B cell (primary cell): Measurements from ENCODE around the gene CCL8. TPM values are rescaled to one million over a fixed set of nuclear protein-coding genes. Genes with fewer than 3 reads are reported as not detected.

Experiments
- ATAC-seq: fragments of 200-7000 bp; cut with Tn5 transposase; one replicate; pipeline ENCODE4 v1.10.0; 2021; ENCODE audit warnings: low read depth, mild to moderate bottlenecking, moderate number of reproducible peaks, moderate library complexity
- CTCF ChIA-PET: fragments of 350-600 bp; sonication (Branson Sonifier 250); formaldehyde crosslinking; loops from one replicate; lab custom pipeline; 2021; ENCODE audit warnings: antibody characterized with exemption, inconsistent platforms; lab: Charles Lee
- POLR2A ChIA-PET: fragments of 350-600 bp; sonication (Branson Sonifier 250); formaldehyde crosslinking; loops from one replicate; lab custom pipeline; 2021; ENCODE audit warnings: antibody characterized with exemption; lab: Charles Lee
- DNase-seq: peaks from one replicate; pipeline ENCODE4 v3.0.0; 2013
- H2AFZ ChIP-seq: 2 replicates; pipeline ENCODE4 v1.6.1; 2012; ENCODE audit warnings: mild to moderate bottlenecking, low read depth, low read length; ENCODE audit not compliant: insufficient read depth, poor library complexity, severe bottlenecking
- H3K27ac ChIP-seq, 2 donors: 1 replicate in 1 of 2; 2 replicates in 1 of 2; pipeline ENCODE4 v1.5.1; 2012 to 2013; ENCODE audit warnings: low read length in 2 of 2, mild to moderate bottlenecking in 2 of 2, moderate library complexity in 1 of 2
- H3K27me3 ChIP-seq, 4 experiments: fragments of 200-600 bp in 1 of 4; sonication (generic) in 1 of 4; replicated peaks in 1 of 4; 1 replicate in 2 of 4; 2 replicates in 2 of 4; pipeline versions ENCODE4 v1.6.1 to v1.7.0; 2013 to 2016; ENCODE audit warnings: low read length in 3 of 4, mild to moderate bottlenecking in 2 of 4, mixed read lengths in 1 of 4, moderate library complexity in 1 of 4; ENCODE audit not compliant: insufficient read depth in 4 of 4, control insufficient read depth in 3 of 4; ENCODE audit errors: control extremely low read depth in 1 of 4
- H3K36me3 ChIP-seq, 2 experiments: replicated peaks in 1 of 2; 1 replicate in 1 of 2; 2 replicates in 1 of 2; pipeline versions ENCODE4 v1.6.1 to v1.7.1; 2013; ENCODE audit warnings: low read length in 1 of 2; ENCODE audit not compliant: insufficient read depth in 2 of 2, control insufficient read depth in 1 of 2; ENCODE audit errors: control extremely low read depth in 1 of 2, extremely low read depth in 1 of 2
- H3K4me1 ChIP-seq, 2 donors: fragments of 200-600 bp in 1 of 2; sonication (generic) in 1 of 2; 1 replicate in 1 of 2; 2 replicates in 1 of 2; pipeline versions ENCODE4 v1.5.1 to v1.6.1; 2013 to 2017; ENCODE audit warnings: low read length in 2 of 2; ENCODE audit not compliant: control insufficient read depth in 2 of 2, insufficient read depth in 2 of 2
- H3K4me2 ChIP-seq: replicated peaks from 2 replicates; pipeline ENCODE3; 2012; ENCODE audit warnings: mild to moderate bottlenecking, low read depth, low read length; ENCODE audit not compliant: poor library complexity, severe bottlenecking
- H3K4me3 ChIP-seq, 5 experiments: fragments of 200-600 bp in 1 of 5; sonication (generic) in 1 of 5; 1 replicate in 3 of 5; 2 replicates in 2 of 5; pipeline versions ENCODE4 v1.5.1 to v1.7.0; 2011 to 2016; ENCODE audit warnings: low read length in 4 of 5, mild to moderate bottlenecking in 4 of 5, low read depth in 2 of 5, control low read depth in 1 of 5, moderate library complexity in 1 of 5; ENCODE audit not compliant: insufficient read depth in 1 of 5; ENCODE audit errors: control extremely low read depth in 1 of 5, extremely low read depth in 1 of 5
- H3K79me2 ChIP-seq: fragments of 200-600 bp; sonication (generic); one replicate; pipeline ENCODE4 v1.6.0; 2016; ENCODE audit warnings: low read length; ENCODE audit not compliant: control insufficient read depth, insufficient read depth
- H3K9ac ChIP-seq: fragments of 200-600 bp; sonication (generic); 2 replicates; pipeline ENCODE4 v1.6.1; 2017; ENCODE audit warnings: mild to moderate bottlenecking, low read length, moderate library complexity
- H3K9me3 ChIP-seq, 3 donors: one replicate each; pipeline versions ENCODE4 v1.6.1 to v1.7.1; 2013; ENCODE audit warnings: low read length in 2 of 3; ENCODE audit not compliant: control insufficient read depth in 2 of 3, insufficient read depth in 1 of 3; ENCODE audit errors: control extremely low read depth in 1 of 3
- H4K20me1 ChIP-seq: 2 replicates; pipeline ENCODE4 v1.6.0; 2012; ENCODE audit warnings: mild to moderate bottlenecking, low read length; ENCODE audit not compliant: insufficient read depth, control insufficient read depth, poor library complexity, severe bottlenecking
- H3K27ac Mint-ChIP-seq: one replicate; pipeline ENCODE4 v1.8.0; 2021; ENCODE audit warnings: mixed read lengths
- H3K27me3 Mint-ChIP-seq: one replicate; pipeline ENCODE4 v1.8.0; 2021; ENCODE audit warnings: mixed read lengths
- H3K4me1 Mint-ChIP-seq: one replicate; pipeline ENCODE4 v1.8.0; 2021; ENCODE audit warnings: mixed read lengths
- H3K4me3 Mint-ChIP-seq: one replicate; pipeline ENCODE4 v1.8.0; 2021; ENCODE audit warnings: mixed read lengths
- H3K9me3 Mint-ChIP-seq: one replicate; pipeline ENCODE4 v1.8.0; 2022; ENCODE audit warnings: mixed read lengths; ENCODE audit not compliant: insufficient read depth
- EZH2 ChIP-seq: IDR thresholded peaks from 2 replicates; pipeline ENCODE4 v1.6.1; 2012; ENCODE audit warnings: borderline replicate concordance, low read depth, mild to moderate bottlenecking, moderate library complexity, low read length; ENCODE audit not compliant: insufficient read depth, poor library complexity, severe bottlenecking
- WGBS: methylation state at CpG from one replicate; pipeline ENCODE4 v1.1.5; 2013; ENCODE audit warnings: missing lambda C conversion rate; ENCODE audit not compliant: insufficient coverage; 5-methylcytosine and 5-hydroxymethylcytosine counted together
- intact Hi-C: fragments of 100-400 bp; cut with micrococcal nuclease; formaldehyde crosslinking; loops from one replicate; pipeline ENCODE4 v1.10.0; 2022
- polyA plus RNA-seq: library from polyadenylated mRNA; depleted of rRNA; stranded (reverse); fragments of >200 nt; gene quantifications from 2 replicates; pipeline ENCODE4 v1.2.3, GENCODE V29; 2012
- total RNA-seq, 2 donors: library from RNA; stranded (reverse); fragments of 120-200 nt in 1 of 2; gene quantifications; 1 replicate in 1 of 2; 2 replicates in 1 of 2; pipeline versions ENCODE4 v1.2.3 to v1.2.4, GENCODE V29; 2013 to 2022
- TF ChIP-seq, protein P1 (sequence below): fragments of 200-600 bp; IDR thresholded peaks from one replicate; pipeline ENCODE4 v1.8.0; 2022; ENCODE audit warnings: antibody characterized with exemption, mild to moderate bottlenecking

The CCL8 gene
- total and polyA plus RNA-seq, 2 donors (not counting 1 experiment from before 2014, with no cell fraction given), result not detected

DNA sequence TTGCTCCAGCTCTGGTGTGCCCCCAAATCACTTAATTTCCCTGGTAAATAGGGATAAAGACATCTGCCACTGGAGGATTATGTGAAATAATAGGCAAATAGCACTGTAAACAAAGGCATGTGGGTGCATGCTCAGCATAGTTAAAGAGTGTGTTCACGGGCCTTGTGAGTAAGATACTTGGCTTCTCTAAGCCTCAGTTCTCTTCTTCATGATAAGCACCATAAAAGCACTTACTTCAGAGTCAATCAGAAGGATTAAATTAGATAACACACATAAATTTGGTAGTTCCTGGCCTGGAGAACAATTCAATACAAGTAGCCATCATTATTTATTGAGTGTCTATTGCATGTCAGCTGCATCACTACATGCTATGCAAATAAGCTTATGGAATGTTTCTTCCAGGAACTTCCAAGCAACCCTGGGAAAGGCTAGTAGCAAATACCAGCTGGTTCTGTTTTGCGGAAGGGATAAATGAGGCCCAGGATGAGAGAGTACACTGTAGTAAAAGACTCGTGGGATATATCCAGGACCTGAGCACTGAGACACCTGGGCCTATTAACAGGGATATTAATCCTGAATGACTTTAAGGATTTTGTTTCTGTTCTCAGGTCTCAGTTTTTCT, 19.2 kb upstream of the CCL8 start:
- TF ChIP-seq, protein P1, sequence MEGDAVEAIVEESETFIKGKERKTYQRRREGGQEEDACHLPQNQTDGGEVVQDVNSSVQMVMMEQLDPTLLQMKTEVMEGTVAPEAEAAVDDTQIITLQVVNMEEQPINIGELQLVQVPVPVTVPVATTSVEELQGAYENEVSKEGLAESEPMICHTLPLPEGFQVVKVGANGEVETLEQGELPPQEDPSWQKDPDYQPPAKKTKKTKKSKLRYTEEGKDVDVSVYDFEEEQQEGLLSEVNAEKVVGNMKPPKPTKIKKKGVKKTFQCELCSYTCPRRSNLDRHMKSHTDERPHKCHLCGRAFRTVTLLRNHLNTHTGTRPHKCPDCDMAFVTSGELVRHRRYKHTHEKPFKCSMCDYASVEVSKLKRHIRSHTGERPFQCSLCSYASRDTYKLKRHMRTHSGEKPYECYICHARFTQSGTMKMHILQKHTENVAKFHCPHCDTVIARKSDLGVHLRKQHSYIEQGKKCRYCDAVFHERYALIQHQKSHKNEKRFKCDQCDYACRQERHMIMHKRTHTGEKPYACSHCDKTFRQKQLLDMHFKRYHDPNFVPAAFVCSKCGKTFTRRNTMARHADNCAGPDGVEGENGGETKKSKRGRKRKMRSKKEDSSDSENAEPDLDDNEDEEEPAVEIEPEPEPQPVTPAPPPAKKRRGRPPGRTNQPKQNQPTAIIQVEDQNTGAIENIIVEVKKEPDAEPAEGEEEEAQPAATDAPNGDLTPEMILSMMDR, result no peak
- TF ChIP-seq EZH2, result no peak
- POLR2A ChIA-PET, result no interaction called here
- H3K27ac Mint-ChIP-seq, result no peak overlapping the region

DNA sequence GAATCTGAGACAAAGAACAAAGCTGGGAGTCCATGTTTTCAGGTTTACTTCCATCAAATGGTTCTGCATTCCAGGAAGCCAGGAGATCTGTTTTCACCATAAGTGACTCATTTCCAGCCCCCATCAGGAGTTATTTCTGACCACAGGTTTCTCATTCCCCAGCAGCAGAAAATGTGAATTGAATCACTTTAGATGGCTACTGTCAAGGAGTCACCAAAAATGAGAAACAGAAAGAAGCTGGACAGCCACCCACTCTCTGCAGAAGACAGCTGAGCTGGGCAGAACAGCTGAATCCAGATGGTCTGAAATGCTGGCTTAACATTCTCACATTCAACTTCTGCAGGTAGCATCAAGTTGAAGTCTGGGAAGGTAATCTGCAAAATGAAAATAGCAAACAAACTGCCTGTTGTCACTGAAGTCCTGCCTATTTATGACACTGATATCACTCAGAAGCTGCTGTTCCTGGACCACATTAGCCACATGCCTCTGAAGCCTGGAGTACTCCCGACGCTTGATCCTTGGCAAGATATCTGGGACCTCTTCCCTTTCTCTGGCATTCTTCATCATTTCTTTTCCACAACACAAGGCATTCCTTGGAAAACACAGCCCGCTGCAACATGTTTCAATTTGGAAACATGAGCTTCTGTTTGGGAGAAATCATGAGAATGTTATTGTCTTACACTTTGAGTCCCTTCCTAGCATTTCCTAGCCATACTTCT, 18.4 kb upstream of the CCL8 start:
- Histone ChIP-seq H3K27me3 (peaks cover 0 to 12% (median under 1%) of the 10 kb centered on the region in 4 experiments), H3K9ac (no peak overlapping the region), H2AFZ (no peak overlapping the region), H4K20me1 (no peaks in the 10 kb centered on the region), H3K9me3 (no peaks in the 10 kb centered on the region), H3K27ac (no peak overlapping the region), H3K4me2 (no peak overlapping the region), H3K4me3 (no peak overlapping the region), H3K4me1 (peaks cover 6 to 9% of the 10 kb centered on the region in 2 donors), H3K36me3 (no peaks in the 10 kb centered on the region), H3K79me2 (no peaks in the 10 kb centered on the region)
- intact Hi-C loops, result no loop called here
- TF ChIP-seq, protein P1, result no peak
- TF ChIP-seq EZH2, result no peak
- CTCF ChIA-PET, result interaction anchor here (1.4 kb wide), 1 partner anchor 63 kb away, joined by 5 read pairs; the partner anchor contains the start of gene CCL1
- peaks cover 13% of the 10 kb centered on the region for H3K4me1 Mint-ChIP-seq
- POLR2A ChIA-PET, result no interaction called here
- WGBS, result 100% methylated on average over 2 of the region's 3 CpGs
- no peak overlapping the region for H3K27ac Mint-ChIP-seq
- DNase-seq (no peak), ATAC-seq (no peak)
- no peaks in the 10 kb centered on the region for H3K9me3 Mint-ChIP-seq
- no peak overlapping the region for H3K4me3 Mint-ChIP-seq
- peaks cover 40% of the 10 kb centered on the region for H3K27me3 Mint-ChIP-seq

More for the DNA sequence above, 19.2 kb upstream of the CCL8 start:
- no peak overlapping the region for H3K4me2 ChIP-seq
- H3K27ac ChIP-seq, result no peak overlapping the region
- H3K4me1 Mint-ChIP-seq, result peaks cover 13% of the 10 kb centered on the region
- no peak overlapping the region for H3K9ac ChIP-seq
- no peak for DNase-seq
- no peak overlapping the region for H3K4me3 Mint-ChIP-seq
- H4K20me1 ChIP-seq, result no peaks in the 10 kb centered on the region
- peaks cover 6 to 9% of the 10 kb centered on the region in 2 donors for H3K4me1 ChIP-seq
- no peaks in the 10 kb centered on the region for H3K9me3 Mint-ChIP-seq
- 95% methylated on average over 2 of the region's 3 CpGs for WGBS
- H3K27me3 Mint-ChIP-seq, result peaks cover 35% of the 10 kb centered on the region
- H3K4me3 ChIP-seq, result no peak overlapping the region
- ATAC-seq, result no peak
- no peak overlapping the region for H2AFZ ChIP-seq
- H3K9me3 ChIP-seq, result no peaks in the 10 kb centered on the region
- no peaks in the 10 kb centered on the region for H3K79me2 ChIP-seq
- H3K36me3 ChIP-seq, result no peaks in the 10 kb centered on the region
- H3K27me3 ChIP-seq, result peaks cover 0 to 12% (median 0%) of the 10 kb centered on the region in 4 experiments
- intact Hi-C loops, result no loop called here
- CTCF ChIA-PET, result interaction anchor here (1.0 kb wide), 1 partner anchor 61 kb away, joined by 3 read pairs; no protein-coding TSS in a partner anchor
